Measurements from ENCODE around the gene SRF.

The SRF gene

GRCh38 chr6:43205849-43206248 lies 34.8 kb downstream of the SRF start:
- DNase-seq, result no peak
- TF ChIP-seq, protein P1, sequence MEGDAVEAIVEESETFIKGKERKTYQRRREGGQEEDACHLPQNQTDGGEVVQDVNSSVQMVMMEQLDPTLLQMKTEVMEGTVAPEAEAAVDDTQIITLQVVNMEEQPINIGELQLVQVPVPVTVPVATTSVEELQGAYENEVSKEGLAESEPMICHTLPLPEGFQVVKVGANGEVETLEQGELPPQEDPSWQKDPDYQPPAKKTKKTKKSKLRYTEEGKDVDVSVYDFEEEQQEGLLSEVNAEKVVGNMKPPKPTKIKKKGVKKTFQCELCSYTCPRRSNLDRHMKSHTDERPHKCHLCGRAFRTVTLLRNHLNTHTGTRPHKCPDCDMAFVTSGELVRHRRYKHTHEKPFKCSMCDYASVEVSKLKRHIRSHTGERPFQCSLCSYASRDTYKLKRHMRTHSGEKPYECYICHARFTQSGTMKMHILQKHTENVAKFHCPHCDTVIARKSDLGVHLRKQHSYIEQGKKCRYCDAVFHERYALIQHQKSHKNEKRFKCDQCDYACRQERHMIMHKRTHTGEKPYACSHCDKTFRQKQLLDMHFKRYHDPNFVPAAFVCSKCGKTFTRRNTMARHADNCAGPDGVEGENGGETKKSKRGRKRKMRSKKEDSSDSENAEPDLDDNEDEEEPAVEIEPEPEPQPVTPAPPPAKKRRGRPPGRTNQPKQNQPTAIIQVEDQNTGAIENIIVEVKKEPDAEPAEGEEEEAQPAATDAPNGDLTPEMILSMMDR (IDR thresholded peaks at IDR 0.05), result no peak
- H3K9me3 Mint-ChIP-seq, result no peaks in the 10 kb centered on the region
- peaks cover 4% of the 10 kb centered on the region for H3K27me3 Mint-ChIP-seq (ENCODE audit: low read depth, poor library complexity)
- no peak overlapping the region for H3K27ac Mint-ChIP-seq
- no peaks in the 10 kb centered on the region for H3K4me1 Mint-ChIP-seq
- H3K4me3 Mint-ChIP-seq, result no peak overlapping the region
- H3K36me3 Mint-ChIP-seq (ENCODE audit: low read depth), result peaks cover 24% of the 10 kb centered on the region

- no peak for DNase-seq
- no peaks in the 10 kb centered on the region for H3K9me3 Mint-ChIP-seq
- no peak overlapping the region for H3K4me3 Mint-ChIP-seq
- H3K27ac Mint-ChIP-seq, result no peak overlapping the region
- H3K4me1 Mint-ChIP-seq, result no peaks in the 10 kb centered on the region
- H3K36me3 Mint-ChIP-seq (ENCODE audit: low read depth), result peaks cover 24% of the 10 kb centered on the region
- peaks cover 4% of the 10 kb centered on the region for H3K27me3 Mint-ChIP-seq (ENCODE audit: low read depth, poor library complexity)
- TF ChIP-seq, protein P1 (IDR thresholded peaks at IDR 0.05), result no peak
These were observed 36.2 kb downstream of the SRF start for GRCh38 chr6:43207286-43207685.

DNA sequence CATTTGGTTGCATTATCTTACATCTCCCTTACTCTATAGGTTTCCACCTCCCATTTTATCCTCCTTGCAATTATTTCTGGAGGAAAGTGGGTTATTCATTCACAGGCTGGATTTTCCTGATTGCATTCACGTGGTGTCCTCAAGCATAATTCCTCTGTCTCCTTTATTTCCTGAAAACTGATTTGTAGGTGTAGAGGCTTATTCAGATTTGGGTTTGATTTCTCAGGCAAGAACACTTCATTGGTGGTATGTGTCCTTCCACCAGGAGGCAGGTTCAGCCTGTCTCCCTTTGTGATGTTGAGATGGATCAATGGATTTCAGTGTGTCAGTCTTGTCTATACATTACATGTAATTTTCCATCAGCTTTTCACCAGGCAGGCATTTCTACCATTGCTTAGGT lies 40.9 kb downstream of the SRF start:
- Mint-ChIP-seq H3K4me1 (no peaks in the 10 kb centered on the region), H3K27me3 (ENCODE audit: low read depth, poor library complexity) (peaks cover 4% of the 10 kb centered on the region), H3K27ac (no peak overlapping the region), H3K9me3 (no peaks in the 10 kb centered on the region), H3K4me3 (no peak overlapping the region), H3K36me3 (ENCODE audit: low read depth) (peaks cover 21% of the 10 kb centered on the region)
- TF ChIP-seq, protein P1 (IDR thresholded peaks at IDR 0.05), result no peak
- DNase-seq, result no peak

DNA sequence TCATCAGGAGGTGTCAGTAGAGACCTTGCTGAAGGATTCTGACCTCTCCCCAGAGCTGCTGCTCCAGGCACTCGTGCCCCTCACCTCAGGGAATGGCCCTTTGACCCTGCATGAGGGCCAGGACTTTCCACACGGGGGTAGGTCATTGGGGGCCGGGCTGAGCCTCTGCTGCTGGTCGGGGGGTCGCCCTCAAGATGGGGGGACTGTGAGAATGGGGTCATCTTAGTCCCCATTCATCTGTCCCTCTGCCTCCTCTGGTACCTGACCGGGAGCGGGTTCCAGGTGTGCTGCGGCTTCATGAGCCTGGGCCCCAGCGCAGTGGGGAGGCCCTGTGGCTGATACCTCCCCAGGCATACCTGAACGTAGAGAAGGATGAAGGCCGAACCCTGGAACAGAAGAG lies 42.4 kb downstream of the SRF start:
- no peaks in the 10 kb centered on the region for H3K9me3 Mint-ChIP-seq
- H3K27ac Mint-ChIP-seq, result no peak overlapping the region
- H3K4me1 Mint-ChIP-seq, result no peaks in the 10 kb centered on the region
- TF ChIP-seq, protein P1 (IDR thresholded peaks at IDR 0.05), result no peak
- peaks cover 23% of the 10 kb centered on the region for H3K36me3 Mint-ChIP-seq (ENCODE audit: low read depth)
- H3K4me3 Mint-ChIP-seq, result no peak overlapping the region
- H3K27me3 Mint-ChIP-seq (ENCODE audit: low read depth, poor library complexity), result peaks cover 4% of the 10 kb centered on the region
- DNase-seq, result no peak

- Mint-ChIP-seq H3K27me3 (ENCODE audit: low read depth, poor library complexity) (peaks cover 4% of the 10 kb centered on the region), H3K4me3 (no peak overlapping the region), H3K4me1 (peaks cover 12% of the 10 kb centered on the region), H3K27ac (peak overlapping the region; percentile 63), H3K9me3 (no peaks in the 10 kb centered on the region), H3K36me3 (ENCODE audit: low read depth) (peaks cover 29% of the 10 kb centered on the region)
- no peak for DNase-seq
- TF ChIP-seq, protein P1 (IDR thresholded peaks at IDR 0.05), result no peak
These were observed 44.0 kb downstream of the SRF start for GRCh38 chr6:43215066-43215465.

- no peaks in the 10 kb centered on the region for H3K9me3 Mint-ChIP-seq
- peaks cover 4% of the 10 kb centered on the region for H3K27me3 Mint-ChIP-seq (ENCODE audit: low read depth, poor library complexity)
- peaks cover 14% of the 10 kb centered on the region for H3K4me1 Mint-ChIP-seq
- H3K36me3 Mint-ChIP-seq (ENCODE audit: low read depth), result peaks cover 33% of the 10 kb centered on the region
- DNase-seq, result no peak
- TF ChIP-seq, protein P1 (IDR thresholded peaks at IDR 0.05), result no peak
- no peak overlapping the region for H3K27ac Mint-ChIP-seq
- H3K4me3 Mint-ChIP-seq, result no peak overlapping the region
These were observed 45.1 kb downstream of the SRF start for GRCh38 chr6:43216200-43216599.

Data from nephron progenitor cell (in vitro differentiated cells).